Activated naive CD4-positive, alpha-beta T cell treated with anti-CD3 and anti-CD28 coated beads, Interleukin-2, amount 50 U/mL, for 16 hours (primary cell): ENCODE data around the gene SNX7.

Experiments used
- DNase-seq: peaks from one replicate; pipeline ENCODE4 v3.0.0-alpha.2; 2020

The SNX7 gene

GRCh38 chr1:98698625-98699024 lies 37.1 kb downstream of the SNX7 start:
- DNase-seq, result no peak

- DNase-seq, result no peak
These were observed 38.7 kb downstream of the SNX7 start for GRCh38 chr1:98700228-98700627.

- no peak for DNase-seq
These were observed 41.5 kb downstream of the SNX7 start for GRCh38 chr1:98702976-98703375.

- DNase-seq, result no peak
These were observed 43.0 kb downstream of the SNX7 start for GRCh38 chr1:98704474-98704873.

- DNase-seq, result no peak
These were observed 43.5 kb downstream of the SNX7 start for GRCh38 chr1:98704971-98705370.

GRCh38 chr1:98705591-98705990 lies 44.1 kb downstream of the SNX7 start:
- no peak for DNase-seq

GRCh38 chr1:98706173-98706843 lies 44.8 kb downstream of the SNX7 start:
- no peak for DNase-seq

- DNase-seq, result no peak
These were observed 46.0 kb downstream of the SNX7 start for GRCh38 chr1:98707556-98707955.

GRCh38 chr1:98709906-98710305 lies 48.4 kb downstream of the SNX7 start:
- no peak for DNase-seq

GRCh38 chr1:98723574-98723973 lies 62.1 kb downstream of the SNX7 start:
- no peak for DNase-seq

GRCh38 chr1:98732985-98733781 lies 71.7 kb downstream of the SNX7 start:
- no peak for DNase-seq

- no peak for DNase-seq
These were observed 72.2 kb downstream of the SNX7 start for GRCh38 chr1:98733782-98734112.

- DNase-seq, result no peak
These were observed 74.2 kb downstream of the SNX7 start for GRCh38 chr1:98735756-98736155.

GRCh38 chr1:98737835-98738234 lies 76.3 kb downstream of the SNX7 start:
- no peak for DNase-seq

GRCh38 chr1:98739762-98740161 lies 78.2 kb downstream of the SNX7 start:
- DNase-seq, result no peak

GRCh38 chr1:98741164-98741563 lies 79.6 kb downstream of the SNX7 start:
- no peak for DNase-seq

- DNase-seq, result no peak
These were observed 87.7 kb downstream of the SNX7 start for GRCh38 chr1:98749152-98749756.

- DNase-seq, result no peak
These were observed 92.7 kb downstream of the SNX7 start for GRCh38 chr1:98754176-98754575.

GRCh38 chr1:98761219-98761865 lies 99.8 kb downstream of the SNX7 start:
- DNase-seq, result no peak

- DNase-seq, result no peak
These were observed 102.1 kb downstream of the SNX7 start for GRCh38 chr1:98763488-98764150.

GRCh38 chr1:98764485-98764884 lies 103.0 kb downstream of the SNX7 start:
- DNase-seq, result no peak

GRCh38 chr1:98766255-98766654 lies 104.7 kb downstream of the SNX7 start:
- DNase-seq, result no peak

GRCh38 chr1:98769162-98769561 lies 107.6 kb downstream of the SNX7 start:
- DNase-seq, result no peak
